HL-60 (cell line): ENCODE data around the gene MAP2K2.

Experiments used
- TF ChIP-seq, protein P1 (sequence below): IDR thresholded peaks from one replicate; pipeline ENCODE4 v1.5.1; 2011; ENCODE audit warnings: low read length, control low read depth, inconsistent platforms; ENCODE audit not compliant: insufficient read depth
- TF ChIP-seq, protein P2 (sequence below): IDR thresholded peaks from 2 replicates; pipeline ENCODE4 v1.6.1; 2012; ENCODE audit warnings: low read depth; ENCODE audit not compliant: insufficient replicate concordance

DNA sequence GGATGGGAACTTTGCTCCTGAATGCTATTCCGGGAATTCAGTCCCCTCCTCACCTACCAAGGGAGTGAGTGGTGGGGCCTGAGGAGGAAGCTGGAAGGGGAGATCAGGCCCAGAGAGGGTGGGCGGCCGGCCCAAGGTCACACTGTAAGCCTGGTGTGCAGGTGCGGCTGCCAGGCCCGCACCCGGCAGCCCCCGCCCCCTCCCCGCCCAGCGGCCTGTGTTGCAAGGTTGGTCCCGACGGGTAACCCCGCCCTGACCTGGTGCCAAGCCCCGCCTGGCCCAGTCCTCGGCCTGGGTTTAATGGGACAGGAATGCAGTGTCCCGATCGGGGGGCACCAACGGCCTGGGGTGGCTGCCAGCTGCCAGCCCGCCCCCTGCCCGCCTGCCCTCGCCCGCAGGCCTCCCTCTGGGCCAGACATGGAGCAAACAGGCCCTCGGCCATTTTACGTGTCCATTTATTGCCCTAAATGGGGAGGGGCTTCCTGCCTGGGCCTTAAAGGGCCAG lies 62.7 kb downstream of the MAP2K2 start:
- TF ChIP-seq, protein P1, sequence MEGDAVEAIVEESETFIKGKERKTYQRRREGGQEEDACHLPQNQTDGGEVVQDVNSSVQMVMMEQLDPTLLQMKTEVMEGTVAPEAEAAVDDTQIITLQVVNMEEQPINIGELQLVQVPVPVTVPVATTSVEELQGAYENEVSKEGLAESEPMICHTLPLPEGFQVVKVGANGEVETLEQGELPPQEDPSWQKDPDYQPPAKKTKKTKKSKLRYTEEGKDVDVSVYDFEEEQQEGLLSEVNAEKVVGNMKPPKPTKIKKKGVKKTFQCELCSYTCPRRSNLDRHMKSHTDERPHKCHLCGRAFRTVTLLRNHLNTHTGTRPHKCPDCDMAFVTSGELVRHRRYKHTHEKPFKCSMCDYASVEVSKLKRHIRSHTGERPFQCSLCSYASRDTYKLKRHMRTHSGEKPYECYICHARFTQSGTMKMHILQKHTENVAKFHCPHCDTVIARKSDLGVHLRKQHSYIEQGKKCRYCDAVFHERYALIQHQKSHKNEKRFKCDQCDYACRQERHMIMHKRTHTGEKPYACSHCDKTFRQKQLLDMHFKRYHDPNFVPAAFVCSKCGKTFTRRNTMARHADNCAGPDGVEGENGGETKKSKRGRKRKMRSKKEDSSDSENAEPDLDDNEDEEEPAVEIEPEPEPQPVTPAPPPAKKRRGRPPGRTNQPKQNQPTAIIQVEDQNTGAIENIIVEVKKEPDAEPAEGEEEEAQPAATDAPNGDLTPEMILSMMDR = no peak
- TF ChIP-seq, protein P2, sequence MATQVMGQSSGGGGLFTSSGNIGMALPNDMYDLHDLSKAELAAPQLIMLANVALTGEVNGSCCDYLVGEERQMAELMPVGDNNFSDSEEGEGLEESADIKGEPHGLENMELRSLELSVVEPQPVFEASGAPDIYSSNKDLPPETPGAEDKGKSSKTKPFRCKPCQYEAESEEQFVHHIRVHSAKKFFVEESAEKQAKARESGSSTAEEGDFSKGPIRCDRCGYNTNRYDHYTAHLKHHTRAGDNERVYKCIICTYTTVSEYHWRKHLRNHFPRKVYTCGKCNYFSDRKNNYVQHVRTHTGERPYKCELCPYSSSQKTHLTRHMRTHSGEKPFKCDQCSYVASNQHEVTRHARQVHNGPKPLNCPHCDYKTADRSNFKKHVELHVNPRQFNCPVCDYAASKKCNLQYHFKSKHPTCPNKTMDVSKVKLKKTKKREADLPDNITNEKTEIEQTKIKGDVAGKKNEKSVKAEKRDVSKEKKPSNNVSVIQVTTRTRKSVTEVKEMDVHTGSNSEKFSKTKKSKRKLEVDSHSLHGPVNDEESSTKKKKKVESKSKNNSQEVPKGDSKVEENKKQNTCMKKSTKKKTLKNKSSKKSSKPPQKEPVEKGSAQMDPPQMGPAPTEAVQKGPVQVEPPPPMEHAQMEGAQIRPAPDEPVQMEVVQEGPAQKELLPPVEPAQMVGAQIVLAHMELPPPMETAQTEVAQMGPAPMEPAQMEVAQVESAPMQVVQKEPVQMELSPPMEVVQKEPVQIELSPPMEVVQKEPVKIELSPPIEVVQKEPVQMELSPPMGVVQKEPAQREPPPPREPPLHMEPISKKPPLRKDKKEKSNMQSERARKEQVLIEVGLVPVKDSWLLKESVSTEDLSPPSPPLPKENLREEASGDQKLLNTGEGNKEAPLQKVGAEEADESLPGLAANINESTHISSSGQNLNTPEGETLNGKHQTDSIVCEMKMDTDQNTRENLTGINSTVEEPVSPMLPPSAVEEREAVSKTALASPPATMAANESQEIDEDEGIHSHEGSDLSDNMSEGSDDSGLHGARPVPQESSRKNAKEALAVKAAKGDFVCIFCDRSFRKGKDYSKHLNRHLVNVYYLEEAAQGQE = no peak
